K562 (cell line): ENCODE results near the gene DYRK1A. TPM values are rescaled to one million over a fixed set of nuclear protein-coding genes. Genes with fewer than 3 reads are reported as not detected.

Experiments used
- ATAC-seq: fragments of 200-7000 bp; cut with Tn5 transposase; 3 replicates; pipeline ENCODE4 v1.9.1; 2020; ENCODE audit warnings: moderate library complexity
- BruUV-seq: library from RNA; stranded (reverse); fragments of 400-500 nt; replicated peaks from 2 replicates; lab custom pipeline; 2021; lab: Mats Ljungman, UMichigan
- CTCF ChIA-PET: fragments of 300-600 bp; formaldehyde crosslinking; extraction: SDS; loops from one replicate; lab custom pipeline; 2021; ENCODE audit warnings: low intra/inter-chr PET ratio; lab: Yijun Ruan, JAX
- POLR2A ChIA-PET: fragments of 300-600, 350-650 bp; sonication (Branson Sonifier 250); formaldehyde crosslinking; extraction: SDS; loops from one replicate; lab custom pipeline; 2021; ENCODE audit warnings: antibody characterized with exemption, inconsistent platforms; lab: Yijun Ruan, JAX
- DNase-seq, 4 experiments: peaks; one replicate each; pipeline versions ENCODE4 v3.0.0 to v3.0.0-alpha.2; 2011 to 2018; ENCODE audit warnings: low spot score in 3 of 4, mixed read lengths in 3 of 4; ENCODE audit errors: extremely low read depth in 1 of 4
- FAIRE-seq: peaks from 2 replicates; lab custom pipeline; 2011; peaks lifted over from hg19 to GRCh38; lab: Jason Lieb, UNC
- H2AFZ ChIP-seq: 2 replicates; pipeline ENCODE4 v1.6.0; 2011; ENCODE audit warnings: low read depth, low read length, control low read depth, inconsistent platforms
- H3K27ac ChIP-seq: fragments of 200-600 bp; 3 replicates; pipeline ENCODE4 v1.8.0; 2011; ENCODE audit warnings: low read depth, mild to moderate bottlenecking, control low read depth, inconsistent platforms, low read length, moderate library complexity, mixed read lengths; ENCODE audit errors: extremely low read depth
- H3K27me3 ChIP-seq, 2 experiments: fragments of 300-600 bp in 1 of 2; 2 replicates in 1 of 2; 3 replicates in 1 of 2; pipeline versions ENCODE4 v1.6.0 to v1.8.0; 2011; ENCODE audit warnings: inconsistent platforms in 2 of 2, low read length in 2 of 2, mild to moderate bottlenecking in 1 of 2, mixed read lengths in 1 of 2, moderate library complexity in 1 of 2; ENCODE audit not compliant: control insufficient read depth in 2 of 2, insufficient read depth in 2 of 2
- H3K36me3 ChIP-seq: fragments of 300-600 bp; 3 replicates; pipeline ENCODE4 v1.8.0; 2011; ENCODE audit warnings: mild to moderate bottlenecking, low read length, inconsistent platforms; ENCODE audit not compliant: control insufficient read depth, insufficient read depth
- H3K4me1 ChIP-seq, 2 experiments: fragments of 200-600 bp in 1 of 2; replicated peaks in 1 of 2; 2 replicates in 1 of 2; 3 replicates in 1 of 2; pipeline versions ENCODE4 v1.5.1 to v1.8.0; 2011; ENCODE audit warnings: inconsistent platforms in 2 of 2, low read length in 2 of 2, mild to moderate bottlenecking in 1 of 2, mixed read lengths in 1 of 2, moderate library complexity in 1 of 2; ENCODE audit not compliant: control insufficient read depth in 2 of 2, insufficient read depth in 2 of 2
- H3K4me2 ChIP-seq: 2 replicates; pipeline ENCODE4 v1.6.1; 2011; ENCODE audit warnings: low read length, control low read depth, inconsistent platforms, mixed read lengths; ENCODE audit not compliant: insufficient read depth
- H3K4me3 ChIP-seq: fragments of 200-600 bp; sonication (generic), shearing (Covaris generic); 2 replicates; pipeline ENCODE4 v1.5.1; 2016; ENCODE audit warnings: control low read depth, inconsistent platforms
- H3K79me2 ChIP-seq: fragments of 200-600 bp; 3 replicates; pipeline ENCODE4 v1.8.0; 2011; ENCODE audit warnings: low read length, inconsistent platforms; ENCODE audit not compliant: control insufficient read depth, insufficient read depth
- H3K9ac ChIP-seq, 2 experiments: 2 replicates each; pipeline versions ENCODE4 v1.6.0 to v1.6.1; 2011; ENCODE audit warnings: low read depth in 2 of 2, low read length in 2 of 2, control low read depth in 1 of 2, inconsistent platforms in 1 of 2, mild to moderate bottlenecking in 1 of 2, mixed read lengths in 1 of 2; ENCODE audit not compliant: insufficient read depth in 1 of 2
- H3K9me1 ChIP-seq: one replicate; pipeline ENCODE4 v1.6.0; 2011; ENCODE audit warnings: inconsistent platforms, mild to moderate bottlenecking, low read length, moderate library complexity; ENCODE audit not compliant: control insufficient read depth, insufficient read depth
- H3K9me3 ChIP-seq: replicated peaks from 2 replicates; pipeline ENCODE4 v1.5.1; 2011; ENCODE audit warnings: low read depth, low read length, inconsistent platforms; ENCODE audit not compliant: control insufficient read depth, insufficient read depth
- H4K20me1 ChIP-seq: replicated peaks from 2 replicates; pipeline ENCODE4 v1.6.1; 2011; ENCODE audit warnings: low read length, inconsistent platforms, mixed read lengths; ENCODE audit not compliant: control insufficient read depth, insufficient read depth
- DACH1 ChIP-seq: fragments of 450-650 bp; IDR thresholded peaks from 2 replicates; pipeline ENCODE4 v1.6.1; 2018; ENCODE audit not compliant: partially characterized antibody
- E2F3 ChIP-seq: fragments of 250-450 bp; sonication (Bioruptor Pico); IDR thresholded peaks from 2 replicates; pipeline ENCODE4 v1.4.0; 2020; ENCODE audit warnings: mild to moderate bottlenecking
- ETS2 ChIP-seq: IDR thresholded peaks from 2 replicates; pipeline ENCODE4 v1.6.1; 2016; ENCODE audit warnings: borderline replicate concordance, missing genetic modification characterization, mild to moderate bottlenecking, moderate library complexity, missing compliant biosample characterization; ENCODE audit not compliant: poor library complexity, severe bottlenecking
- HDAC2 ChIP-seq: fragments of 450-650 bp; IDR thresholded peaks from 2 replicates; pipeline ENCODE4 v1.6.1; 2016; ENCODE audit warnings: mild to moderate bottlenecking
- KAT2B ChIP-seq: IDR thresholded peaks from one replicate; pipeline ENCODE4 v1.6.1; 2012; ENCODE audit warnings: low read depth, mild to moderate bottlenecking, control low read depth, inconsistent platforms, low read length, moderate library complexity
- NR2C1 ChIP-seq, 2 experiments: fragments of 450-650 bp; IDR thresholded peaks; 2 replicates each; pipeline ENCODE4 v1.6.1; 2017; ENCODE audit warnings: mild to moderate bottlenecking in 2 of 2, antibody characterized with exemption in 1 of 2, inconsistent platforms in 1 of 2, missing compliant biosample characterization in 1 of 2, missing genetic modification characterization in 1 of 2
- WGBS: fragments of 100-300 bp; shearing (Covaris generic); methylation state at CpG from one replicate; pipeline ENCODE4 v1.1.6; 2016; ENCODE audit warnings: low coverage, mixed read lengths; ENCODE audit not compliant: insufficient coverage; ENCODE audit errors: missing lambda C conversion rate; 5-methylcytosine and 5-hydroxymethylcytosine counted together
- in situ Hi-C: fragments of 300-500 bp; cut with MboI; formaldehyde crosslinking; loops from 4 replicates; pipeline ENCODE4 v1.15.0; 2018; ENCODE audit warnings: inconsistent platforms, mixed read lengths
- intact Hi-C: fragments of 100-400 bp; cut with micrococcal nuclease; formaldehyde crosslinking; loops from 2 replicates; pipeline ENCODE4 v1.14.2; 2022
- polyA plus RNA-seq, 8 experiments: library from polyadenylated mRNA; depleted of rRNA in 4 of 8; stranded (reverse) in 5 of 8; unstranded in 3 of 8; fragments of >200 nt; fragmentation: Nextera tagmentation in 2 of 8; fragmentation: Illumina TruSeq in 1 of 8; extraction: Ambion mirVana in 2 of 8; extraction: Trizol in 1 of 8; gene quantifications; 2 replicates each; pipeline versions ENCODE4 v1.2.1 to v1.2.3, GENCODE V29; 2011 to 2014; ENCODE audit warnings: inconsistent platforms in 1 of 8, missing spikeins in 1 of 8
- total RNA-seq, 7 experiments: library from RNA; depleted of rRNA in 6 of 7; stranded (reverse); fragments of >200 nt in 6 of 7; fragmentation: Illumina TruSeq in 2 of 7; extraction: Trizol in 2 of 7; gene quantifications; 2 replicates each; pipeline versions ENCODE4 v1.2.1 to v1.2.3, GENCODE V29; 2011 to 2021; ENCODE audit warnings: low replicate concordance in 1 of 7
- TF ChIP-seq, protein P1 (sequence below): sonication (generic); formaldehyde crosslinking; IDR thresholded peaks from 2 replicates; pipeline ENCODE4 v1.8.1; 2023; ENCODE audit warnings: missing genetic modification reagents, mild to moderate bottlenecking, borderline replicate concordance

The DYRK1A gene
- total and polyA plus RNA-seq, 9 of the 15 experiments (the other 6 are each of a cell fraction or from before 2014, with no cell fraction given) = 3.7 to 64.8 (median 42.3) TPM

DNA sequence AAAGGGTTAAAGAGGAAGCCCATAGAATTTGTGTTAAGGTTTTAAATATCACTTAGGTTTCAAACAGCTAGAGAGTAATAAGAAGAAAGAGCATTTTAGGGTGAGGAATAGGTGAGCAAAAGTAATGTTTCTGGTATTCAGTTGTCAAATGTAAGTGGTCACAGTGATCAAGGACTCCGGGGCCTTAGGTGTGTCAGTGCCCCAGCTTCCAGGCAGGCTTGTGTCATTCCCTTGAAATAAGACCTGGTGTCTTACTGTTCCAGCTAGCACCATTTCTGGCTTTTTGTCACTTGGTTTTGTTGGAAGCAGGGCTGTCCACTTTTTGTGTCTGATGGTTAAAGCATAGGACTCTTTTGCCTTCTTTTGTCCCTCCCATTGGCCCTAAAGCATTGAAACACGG is 69.6 kb downstream of the DYRK1A start:
- in situ Hi-C loops (no loop called here), intact Hi-C loops (loop anchor here (5.0 kb wide), 1 partner anchor 64 kb away; no protein-coding TSS in a partner anchor)
- H3K27ac ChIP-seq = no peak overlapping the region
- no peak overlapping the region for H3K4me2 ChIP-seq
- CTCF ChIA-PET = no interaction called here
- DNase-seq (no peak), ATAC-seq (0 out of 3 replicates have a peak, but pooled peaks have one; percentile 11), FAIRE-seq (no peak)
- POLR2A ChIA-PET = interaction anchor here (1.2 to 3.5 kb wide), 2 partner anchors 12 to 15 kb away, joined by 3 to 14 read pairs; no protein-coding TSS in a partner anchor
- H3K4me1 ChIP-seq = peaks cover 0 to 15% of the 10 kb centered on the region in 2 experiments; a peak in 3 of 5 replicates
- H3K36me3 ChIP-seq = peaks cover 10% of the 10 kb centered on the region
- no peaks in the 10 kb centered on the region for H3K9me3 ChIP-seq
- no peaks in the 10 kb centered on the region for H3K9me1 ChIP-seq
- no peaks in the 10 kb centered on the region for H3K27me3 ChIP-seq
- 72% methylated on average over 2 of the region's 2 CpGs for WGBS
- peaks cover 97% of the 10 kb centered on the region for H3K79me2 ChIP-seq
- peaks cover 26% of the 10 kb centered on the region for H4K20me1 ChIP-seq
- H2AFZ ChIP-seq = no peak overlapping the region
- no TSS peak for BruUV-seq
- H3K9ac ChIP-seq = no peak overlapping the region
- H3K4me3 ChIP-seq = no peak overlapping the region
- TF ChIP-seq KAT2B (no peak), NR2C1 (IDR thresholded peaks at IDR 0.05) (no peak), NR2C1 (tag; IDR thresholded peaks at IDR 0.05) (no peak), DACH1 (no peak), E2F3 (CRISPR knock-in tag) (no peak), HDAC2 (no peak), ETS2 (tag) (no peak)
- TF ChIP-seq, protein P1, sequence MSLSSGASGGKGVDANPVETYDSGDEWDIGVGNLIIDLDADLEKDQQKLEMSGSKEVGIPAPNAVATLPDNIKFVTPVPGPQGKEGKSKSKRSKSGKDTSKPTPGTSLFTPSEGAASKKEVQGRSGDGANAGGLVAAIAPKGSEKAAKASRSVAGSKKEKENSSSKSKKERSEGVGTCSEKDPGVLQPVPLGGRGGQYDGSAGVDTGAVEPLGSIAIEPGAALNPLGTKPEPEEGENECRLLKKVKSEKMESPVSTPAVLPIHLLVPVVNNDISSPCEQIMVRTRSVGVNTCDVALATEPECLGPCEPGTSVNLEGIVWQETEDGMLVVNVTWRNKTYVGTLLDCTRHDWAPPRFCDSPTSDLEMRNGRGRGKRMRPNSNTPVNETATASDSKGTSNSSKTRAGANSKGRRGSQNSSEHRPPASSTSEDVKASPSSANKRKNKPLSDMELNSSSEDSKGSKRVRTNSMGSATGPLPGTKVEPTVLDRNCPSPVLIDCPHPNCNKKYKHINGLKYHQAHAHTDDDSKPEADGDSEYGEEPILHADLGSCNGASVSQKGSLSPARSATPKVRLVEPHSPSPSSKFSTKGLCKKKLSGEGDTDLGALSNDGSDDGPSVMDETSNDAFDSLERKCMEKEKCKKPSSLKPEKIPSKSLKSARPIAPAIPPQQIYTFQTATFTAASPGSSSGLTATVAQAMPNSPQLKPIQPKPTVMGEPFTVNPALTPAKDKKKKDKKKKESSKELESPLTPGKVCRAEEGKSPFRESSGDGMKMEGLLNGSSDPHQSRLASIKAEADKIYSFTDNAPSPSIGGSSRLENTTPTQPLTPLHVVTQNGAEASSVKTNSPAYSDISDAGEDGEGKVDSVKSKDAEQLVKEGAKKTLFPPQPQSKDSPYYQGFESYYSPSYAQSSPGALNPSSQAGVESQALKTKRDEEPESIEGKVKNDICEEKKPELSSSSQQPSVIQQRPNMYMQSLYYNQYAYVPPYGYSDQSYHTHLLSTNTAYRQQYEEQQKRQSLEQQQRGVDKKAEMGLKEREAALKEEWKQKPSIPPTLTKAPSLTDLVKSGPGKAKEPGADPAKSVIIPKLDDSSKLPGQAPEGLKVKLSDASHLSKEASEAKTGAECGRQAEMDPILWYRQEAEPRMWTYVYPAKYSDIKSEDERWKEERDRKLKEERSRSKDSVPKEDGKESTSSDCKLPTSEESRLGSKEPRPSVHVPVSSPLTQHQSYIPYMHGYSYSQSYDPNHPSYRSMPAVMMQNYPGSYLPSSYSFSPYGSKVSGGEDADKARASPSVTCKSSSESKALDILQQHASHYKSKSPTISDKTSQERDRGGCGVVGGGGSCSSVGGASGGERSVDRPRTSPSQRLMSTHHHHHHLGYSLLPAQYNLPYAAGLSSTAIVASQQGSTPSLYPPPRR = no peak
